HG03135 (cell line): ENCODE results near the gene C11orf97.
"Not testable (repeated sequence)": the region's sequence is repeated elsewhere in the genome, so short reads cannot be mapped to it uniquely, and the experiment has no call there.

Source experiments
- ATAC-seq: cut with Tn5 transposase; IDR thresholded peaks from one replicate; pipeline ENCODE4 v1.9.1; 2021; ENCODE audit warnings: mild to moderate bottlenecking, moderate library complexity; ENCODE audit not compliant: unreplicated experiment

Gene C11orf97

GRCh38 chr11:94555752-94556329 is 43.6 kb downstream of the C11orf97 start:
- ATAC-seq = not testable (repeated sequence)

- no peak for ATAC-seq
These were observed 45.2 kb downstream of the C11orf97 start for GRCh38 chr11:94557421-94557820.

- no peak for ATAC-seq
These were observed 45.7 kb downstream of the C11orf97 start for GRCh38 chr11:94557992-94558391.

GRCh38 chr11:94558468-94558867 is 46.2 kb downstream of the C11orf97 start:
- ATAC-seq = no peak

GRCh38 chr11:94558932-94559331 is 46.7 kb downstream of the C11orf97 start:
- no peak for ATAC-seq

GRCh38 chr11:94559361-94559760 is 47.1 kb downstream of the C11orf97 start:
- ATAC-seq = no peak

GRCh38 chr11:94560834-94561233 is 48.6 kb downstream of the C11orf97 start:
- no peak for ATAC-seq

GRCh38 chr11:94563176-94563847 is 51.1 kb downstream of the C11orf97 start:
- no peak for ATAC-seq

- ATAC-seq = no peak
These were observed 51.7 kb downstream of the C11orf97 start for GRCh38 chr11:94563848-94564467.

- no peak for ATAC-seq
These were observed 55.0 kb downstream of the C11orf97 start, which contains the start of gene PIWIL4 for GRCh38 chr11:94567181-94567670. TSS of gene PIWIL4 (plus strand) at chr11:94567368. CDS start at chr11:94567519, 151 bp downstream.

- no peak for ATAC-seq
These were observed 55.9 kb downstream of the C11orf97 start for GRCh38 chr11:94568200-94568599.

- no peak for ATAC-seq
These were observed 56.5 kb downstream of the C11orf97 start for GRCh38 chr11:94568717-94569116.

- not testable (repeated sequence) for ATAC-seq
These were observed 60.7 kb downstream of the C11orf97 start for GRCh38 chr11:94572975-94573374.

- ATAC-seq = no peak
These were observed 62.1 kb downstream of the C11orf97 start for GRCh38 chr11:94574193-94574961.

- ATAC-seq = no peak
These were observed 64.0 kb downstream of the C11orf97 start for GRCh38 chr11:94576306-94576705.

- ATAC-seq = no peak
These were observed 65.6 kb downstream of the C11orf97 start for GRCh38 chr11:94577841-94578240.
